ENCODE results near the gene RHBDF2.
"Not testable (repeated sequence)": the region's sequence is repeated elsewhere in the genome, so short reads cannot be mapped to it uniquely, and the experiment has no call there.

RHBDF2 gene

DNA sequence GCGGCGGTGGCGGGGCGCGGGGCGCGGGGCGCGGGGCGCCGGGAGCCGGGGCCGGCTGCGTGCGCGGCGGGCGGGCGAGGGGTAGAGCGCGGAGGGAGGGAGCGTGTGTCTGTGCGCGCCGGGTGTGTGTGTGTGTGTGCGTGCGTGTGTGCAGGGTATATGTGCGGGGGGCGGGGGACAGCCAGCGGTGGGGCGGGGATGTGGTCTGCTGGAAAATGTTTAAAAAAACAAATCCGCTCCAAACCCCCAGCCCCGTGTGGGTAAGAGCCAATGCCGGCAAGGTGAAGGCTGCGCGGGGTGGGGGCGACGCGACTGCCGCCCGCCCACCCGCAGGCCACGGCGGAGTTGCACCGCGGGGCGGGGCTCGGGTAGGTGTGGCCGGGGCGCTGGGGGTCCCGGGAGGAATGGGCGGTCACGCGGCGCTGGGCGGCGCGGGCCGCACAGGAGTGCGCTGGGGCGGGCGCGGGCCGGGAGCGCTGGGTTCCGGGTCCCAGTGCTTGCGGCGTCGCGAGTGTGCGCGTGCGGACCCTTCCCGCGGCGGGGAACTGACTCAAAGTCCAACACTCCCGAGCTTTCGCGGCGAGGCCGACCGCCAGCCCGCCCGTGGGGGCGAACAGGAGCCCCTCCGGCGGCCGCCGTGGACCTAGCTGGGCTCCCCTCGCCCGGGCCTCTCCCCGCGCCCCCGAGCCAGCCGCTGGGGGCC, 36.5 kb upstream of the RHBDF2 start, which contains the start of gene CYGB:
Gene CYGB (minus strand): TSS at position 132 of the 703 bp plus-strand sequence. CDS start 167 bp downstream, outside the sequence.
- DNase-seq, result no peak

- no peak for DNase-seq
Measured at GRCh38 chr17:76537288-76537577, 36.0 kb upstream of the RHBDF2 start.

- DNase-seq, result no peak
Measured at GRCh38 chr17:76536511-76537287, 35.5 kb upstream of the RHBDF2 start.

GRCh38 chr17:76535788-76536510, 34.7 kb upstream of the RHBDF2 start:
- DNase-seq, result no peak

DNA sequence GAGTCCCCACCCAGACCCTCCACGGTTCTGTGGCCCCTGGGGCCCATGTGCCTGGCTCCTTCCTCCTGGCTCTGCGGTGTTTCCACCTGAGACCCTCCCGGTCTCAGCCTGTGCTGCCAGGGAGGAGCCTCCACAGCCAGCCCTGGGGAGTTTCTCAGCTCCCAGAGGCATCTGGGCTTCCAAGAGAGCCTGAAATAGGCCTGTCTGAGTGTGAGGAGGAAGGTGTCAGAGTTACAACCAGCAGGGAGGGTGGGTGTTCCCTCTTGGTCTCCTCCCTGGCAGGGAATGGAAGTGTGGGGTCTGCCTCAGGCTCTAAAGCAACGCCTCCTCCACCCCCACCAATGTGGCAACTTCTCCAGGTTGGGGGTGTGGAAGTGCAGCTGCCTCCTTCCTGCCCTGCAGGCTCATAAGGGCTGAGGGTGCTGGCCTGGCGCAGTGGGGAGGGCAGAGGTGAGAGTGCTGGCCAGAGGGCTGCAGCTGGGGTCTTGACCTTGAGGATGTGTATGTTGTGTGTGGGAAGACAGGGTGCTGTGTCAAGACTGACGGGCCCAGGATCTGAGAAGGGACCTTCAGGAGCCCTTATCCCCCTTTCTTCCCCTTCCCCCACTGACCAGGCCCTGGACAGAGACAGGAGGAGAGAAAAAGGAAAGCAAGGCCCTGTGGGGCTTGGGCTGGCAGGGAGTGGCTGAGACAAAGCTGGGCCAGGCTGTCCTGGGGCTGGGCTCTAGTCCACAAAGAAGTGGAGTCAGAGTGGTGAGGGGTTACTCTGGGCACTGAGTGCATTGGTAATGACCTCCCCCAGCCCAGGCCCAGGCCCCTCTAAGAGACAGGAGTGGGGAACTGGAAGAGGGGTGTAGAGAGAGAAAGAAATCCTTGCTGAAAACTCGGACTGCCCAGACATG, 33.9 kb upstream of the RHBDF2 start:
- no peak for DNase-seq

- DNase-seq, result not testable (repeated sequence)
Measured at GRCh38 chr17:76533640-76534359, 32.6 kb upstream of the RHBDF2 start.

GRCh38 chr17:76532072-76532651, 30.9 kb upstream of the RHBDF2 start:
- no peak for DNase-seq

- no peak for DNase-seq
Measured at GRCh38 chr17:76531486-76532038, 30.3 kb upstream of the RHBDF2 start.

DNA sequence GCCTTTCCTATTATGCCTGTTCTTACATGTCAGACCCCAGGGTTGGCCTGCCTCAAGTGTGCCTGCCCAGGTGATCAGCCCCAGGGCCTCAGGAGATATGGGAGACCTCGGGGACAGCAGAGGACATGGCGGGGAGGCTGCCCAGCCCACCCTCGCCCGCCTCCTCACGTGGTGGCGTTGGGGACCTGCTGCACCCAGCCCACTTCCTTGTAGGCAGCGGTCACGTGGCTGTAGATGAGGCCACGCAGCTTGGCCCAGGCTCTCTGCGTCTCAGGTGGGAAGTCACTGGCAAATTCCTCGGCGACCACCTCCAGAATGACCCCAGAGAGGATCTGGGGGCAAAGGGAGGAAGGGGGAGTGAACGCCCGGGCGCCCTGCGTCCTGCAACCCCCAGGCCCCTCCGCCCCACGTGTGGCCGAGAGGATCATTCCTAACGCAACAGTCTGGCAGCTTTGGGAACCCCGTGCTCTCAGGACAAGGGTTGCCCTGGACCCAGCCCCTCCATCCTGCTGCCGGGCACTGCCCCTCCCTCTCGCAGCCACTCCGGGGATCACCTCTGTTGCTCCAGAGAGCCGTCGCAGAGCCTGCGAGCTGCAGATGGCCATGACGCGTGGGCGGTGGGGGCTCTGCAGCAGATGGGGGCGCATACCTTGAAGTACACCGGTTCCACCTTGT, 29.7 kb upstream of the RHBDF2 start:
- no peak for DNase-seq

DNA sequence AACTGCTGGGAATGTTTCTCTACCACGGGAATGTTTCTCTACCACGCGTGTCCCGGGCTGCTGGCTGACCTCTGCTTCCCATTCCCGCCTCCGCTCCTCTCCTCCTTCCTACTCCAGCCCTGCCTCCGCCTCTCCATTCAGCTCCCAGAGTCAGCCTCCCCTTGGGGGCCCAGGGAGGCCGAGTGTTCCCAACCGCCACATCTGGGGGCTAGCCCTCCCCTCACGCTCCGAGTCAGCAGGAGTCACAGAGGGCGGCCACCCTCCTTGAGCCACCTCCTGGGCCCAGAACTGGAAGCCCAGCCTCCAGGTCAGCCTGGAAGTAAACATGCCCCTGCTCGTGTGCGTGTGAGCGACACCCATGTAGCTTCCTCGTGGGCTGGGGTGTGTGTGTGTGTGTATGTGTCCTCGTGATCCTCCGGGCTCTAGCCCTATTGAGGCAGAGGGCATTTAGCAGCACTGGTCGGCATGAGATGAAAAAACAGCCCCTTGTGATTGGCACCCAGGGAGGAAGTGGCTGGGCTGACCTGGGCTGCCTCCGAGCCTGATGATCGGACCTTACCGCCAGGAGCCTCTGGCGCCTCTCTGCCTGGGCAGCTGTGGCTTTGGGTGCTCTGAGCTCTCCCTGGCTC, 29.0 kb upstream of the RHBDF2 start:
- no peak for DNase-seq

GRCh38 chr17:76529224-76530094, 28.2 kb upstream of the RHBDF2 start:
- DNase-seq, result no peak

- no peak for DNase-seq
Measured at GRCh38 chr17:76528528-76529223, 27.5 kb upstream of the RHBDF2 start.

GRCh38 chr17:76528156-76528527, 26.9 kb upstream of the RHBDF2 start:
- no peak for DNase-seq

- DNase-seq, result peak; percentile 66
Measured at GRCh38 chr17:76527430-76528111, 26.3 kb upstream of the RHBDF2 start.

GRCh38 chr17:76527016-76527415, 25.8 kb upstream of the RHBDF2 start:
- DNase-seq, result not testable (repeated sequence)

- DNase-seq, result not testable (repeated sequence)
Measured at GRCh38 chr17:76525513-76525833, 24.2 kb upstream of the RHBDF2 start.

DNA sequence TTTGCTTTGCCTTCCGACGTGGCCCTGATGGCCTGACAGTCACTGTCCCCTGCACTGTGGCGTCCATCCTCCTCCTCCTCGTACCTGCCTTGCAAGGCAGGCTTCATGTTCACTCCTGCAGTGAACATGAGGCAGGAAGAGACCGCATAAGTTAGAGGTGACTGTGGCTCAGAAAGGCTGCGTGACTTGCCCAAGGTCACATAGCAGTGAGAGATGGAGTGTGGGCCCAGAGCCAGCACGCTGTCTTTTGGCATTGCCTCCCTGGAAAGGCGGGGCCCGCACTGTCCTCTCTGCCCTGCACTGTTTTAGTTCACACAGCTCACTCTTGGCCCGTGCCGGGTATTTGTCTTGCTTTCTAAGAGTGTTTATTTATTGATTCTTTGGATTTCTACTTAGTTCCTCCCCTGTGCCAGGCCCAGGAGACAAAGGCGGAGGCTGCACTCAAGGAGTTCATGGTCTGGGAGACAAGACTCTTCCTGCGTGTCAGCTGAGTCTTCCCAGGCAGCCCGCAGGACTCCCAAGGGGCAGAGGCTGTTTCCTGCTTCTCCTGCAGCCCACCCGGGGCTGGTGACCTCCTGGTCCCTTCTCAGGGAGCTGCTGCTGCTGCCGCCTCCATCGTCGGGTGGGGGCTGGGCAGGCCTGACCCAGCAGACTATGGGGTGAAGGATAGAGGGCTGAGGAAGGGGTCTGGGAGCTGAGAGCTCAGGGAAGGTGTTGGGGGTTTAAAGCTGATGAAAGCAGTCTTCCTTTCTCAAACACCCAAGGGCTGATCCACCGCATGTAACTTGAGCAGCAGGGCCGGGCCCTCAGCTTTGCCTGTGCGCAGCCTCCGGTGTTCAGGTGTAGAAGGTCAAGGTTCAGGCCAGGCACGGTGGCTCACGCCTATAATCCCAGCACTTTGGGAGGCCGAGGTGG, 23.6 kb upstream of the RHBDF2 start:
- DNase-seq, result no peak
